ENCODE measurements around the gene CAPNS2.
"Not testable (repeated sequence)": the region's sequence is repeated elsewhere in the genome, so short reads cannot be mapped to it uniquely, and the experiment has no call there.

The CAPNS2 gene

DNA sequence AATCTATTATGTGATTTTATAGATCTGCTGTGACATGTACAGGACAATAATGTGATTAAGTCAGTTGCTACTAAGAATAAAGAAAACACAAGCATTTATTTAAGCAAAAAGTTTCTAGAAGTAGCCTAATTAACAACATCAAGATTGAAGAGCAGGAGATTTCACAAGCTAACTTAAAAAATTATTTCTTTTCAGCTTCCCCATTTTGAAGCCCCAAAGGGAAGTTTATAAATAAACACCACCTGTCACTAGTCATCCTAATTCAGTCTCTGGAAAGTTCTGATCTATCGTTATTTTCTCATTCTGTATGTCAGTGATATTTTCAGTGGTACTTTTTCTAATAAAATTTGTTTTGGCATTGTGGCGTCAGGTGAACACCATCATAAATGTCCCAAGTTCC lies 8.3 kb downstream of the CAPNS2 start:
- Histone ChIP-seq H3K27me3 (ENCODE audit: low read depth) (no peaks in the 10 kb centered on the region), H3K9me3 (no peaks in the 10 kb centered on the region), H3K36me3 (replicated peaks) (peaks cover 2% of the 10 kb centered on the region; the same call in 1 of the 2 replicates), H3K4me3 (no peak overlapping the region), H3K4me1 (no peaks in the 10 kb centered on the region)
- in situ Hi-C loops (cut with MboI; ENCODE audit: low sequenced_read_pairs), result no loop called here
- no peak for DNase-seq (ENCODE audit: low spot score in 2 of 2)

DNA sequence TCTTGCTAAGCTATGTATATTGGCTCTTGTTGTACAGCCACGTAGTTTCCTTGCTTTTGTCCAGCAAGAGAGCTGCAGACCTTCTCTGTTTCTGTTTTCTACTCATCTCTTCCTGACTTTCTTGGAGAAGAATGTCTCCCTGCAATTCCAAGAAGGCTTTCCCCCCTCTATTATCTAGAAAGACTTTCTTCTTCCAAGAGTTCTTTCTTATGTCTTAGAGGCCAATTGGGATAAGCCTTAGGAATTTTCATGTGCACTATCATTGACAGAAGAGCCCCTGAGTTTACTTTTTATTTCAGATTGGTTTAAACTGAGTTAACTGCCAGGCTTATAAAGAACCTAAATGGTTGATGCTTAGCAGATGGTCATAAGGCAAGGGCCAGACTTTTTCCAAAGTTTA lies 9.0 kb downstream of the CAPNS2 start:
- DNase-seq (ENCODE audit: low spot score in 2 of 2), result no peak
- H3K9me3 ChIP-seq, result no peaks in the 10 kb centered on the region
- H3K4me3 ChIP-seq, result no peak overlapping the region
- in situ Hi-C loops (cut with MboI; ENCODE audit: low sequenced_read_pairs), result no loop called here
- H3K36me3 ChIP-seq (replicated peaks), result peaks cover 2% of the 10 kb centered on the region; the same call in 1 of the 2 replicates
- H3K4me1 ChIP-seq, result no peaks in the 10 kb centered on the region
- no peaks in the 10 kb centered on the region for H3K27me3 ChIP-seq (ENCODE audit: low read depth)

DNA sequence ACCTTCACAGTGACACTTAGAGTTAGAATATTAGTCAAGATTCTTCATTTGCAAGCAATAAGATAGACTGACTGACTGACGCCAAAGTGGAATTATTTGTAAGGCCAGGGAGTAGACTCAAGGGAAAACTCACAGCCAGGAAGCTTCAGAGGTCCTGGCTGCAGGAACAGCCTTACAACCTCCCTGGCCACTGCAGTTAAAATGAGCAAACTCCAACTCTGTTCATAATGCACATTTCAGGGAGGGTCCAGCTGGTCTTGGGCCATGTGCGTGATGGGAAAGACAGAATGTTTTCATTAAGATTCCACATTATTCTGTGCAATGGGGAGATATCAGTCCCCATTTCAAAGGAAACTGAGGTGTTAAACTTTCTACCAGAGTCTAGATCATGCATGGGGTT lies 9.9 kb downstream of the CAPNS2 start:
- Histone ChIP-seq H3K27me3 (ENCODE audit: low read depth) (no peaks in the 10 kb centered on the region), H3K36me3 (replicated peaks) (peaks cover 2% of the 10 kb centered on the region; the same call in 1 of the 2 replicates), H3K4me1 (no peaks in the 10 kb centered on the region), H3K9me3 (no peaks in the 10 kb centered on the region), H3K4me3 (no peak overlapping the region)
- in situ Hi-C loops (cut with MboI; ENCODE audit: low sequenced_read_pairs), result no loop called here
- DNase-seq (ENCODE audit: low spot score in 2 of 2), result no peak

DNA sequence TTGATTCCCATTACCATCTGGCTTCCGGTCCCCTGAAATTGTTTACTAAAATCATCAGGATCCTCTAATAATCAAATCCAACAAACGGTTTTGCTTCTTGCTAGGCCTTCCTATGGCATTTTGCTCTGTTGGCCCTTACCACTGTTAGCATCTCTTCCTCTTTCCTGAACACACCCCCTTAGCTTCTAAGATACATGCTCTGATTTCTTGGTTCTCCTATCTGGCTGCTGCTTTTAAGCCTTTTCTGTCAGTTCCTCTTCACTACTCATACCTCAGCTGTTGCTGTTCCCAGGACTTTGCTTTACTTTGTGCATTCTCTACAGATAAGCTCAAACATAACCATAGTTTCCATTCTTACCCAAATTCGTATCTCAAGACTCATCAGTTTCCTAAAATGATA lies 11.4 kb downstream of the CAPNS2 start:
- no peaks in the 10 kb centered on the region for H3K4me1 ChIP-seq
- H3K27me3 ChIP-seq (ENCODE audit: low read depth), result no peaks in the 10 kb centered on the region
- H3K9me3 ChIP-seq, result no peaks in the 10 kb centered on the region
- no peak for DNase-seq (ENCODE audit: low spot score in 2 of 2)
- no peak overlapping the region for H3K4me3 ChIP-seq
- in situ Hi-C loops (cut with MboI; ENCODE audit: low sequenced_read_pairs), result no loop called here
- H3K36me3 ChIP-seq (replicated peaks), result peaks cover 2% of the 10 kb centered on the region; the same call in 1 of the 2 replicates

DNA sequence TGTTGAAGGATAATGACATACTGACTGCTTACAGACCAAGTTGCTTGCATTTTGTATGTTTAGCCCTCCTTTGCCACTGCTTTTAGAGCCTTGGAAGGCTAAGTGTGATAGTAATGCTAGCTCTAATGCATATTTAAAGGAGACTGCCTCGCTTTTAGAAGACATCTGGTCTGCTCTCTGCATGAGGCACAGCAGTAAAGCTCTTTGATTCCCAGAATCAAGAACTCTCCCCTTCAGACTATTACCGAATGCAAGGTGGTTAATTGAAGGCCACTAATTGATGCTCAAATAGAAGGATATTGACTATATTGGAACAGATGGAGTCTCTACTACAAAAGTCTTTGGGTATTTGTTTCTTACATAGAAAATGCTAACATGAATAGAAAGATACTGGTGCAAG lies 19.1 kb downstream of the CAPNS2 start:
- H3K36me3 ChIP-seq (replicated peaks), result no peaks in the 10 kb centered on the region
- H3K4me3 ChIP-seq, result no peak overlapping the region
- H3K4me1 ChIP-seq, result no peaks in the 10 kb centered on the region
- DNase-seq (ENCODE audit: low spot score in 2 of 2), result no peak
- in situ Hi-C loops (cut with MboI; ENCODE audit: low sequenced_read_pairs), result no loop called here
- H3K9me3 ChIP-seq, result no peaks in the 10 kb centered on the region
- no peaks in the 10 kb centered on the region for H3K27me3 ChIP-seq (ENCODE audit: low read depth)

DNA sequence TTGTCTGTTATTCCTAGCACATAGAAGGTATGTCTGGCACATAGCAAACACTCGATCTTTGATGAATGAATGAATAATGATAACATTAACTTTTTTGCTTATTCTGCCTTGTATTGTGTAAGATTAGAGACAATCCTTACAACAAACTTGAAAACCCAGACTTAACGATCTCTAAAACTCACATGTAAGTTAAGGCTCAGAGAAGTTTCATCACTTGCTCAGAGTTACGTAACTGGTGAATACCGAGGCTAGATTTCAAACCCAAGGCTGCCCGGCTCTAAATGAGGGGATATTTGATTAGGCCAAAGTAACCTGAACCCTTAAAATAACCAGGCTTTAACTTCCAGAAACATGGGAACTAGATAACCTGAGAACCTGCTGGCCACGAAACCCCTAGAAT lies 22.3 kb downstream of the CAPNS2 start:
- no peaks in the 10 kb centered on the region for H3K9me3 ChIP-seq
- in situ Hi-C loops (cut with MboI; ENCODE audit: low sequenced_read_pairs), result no loop called here
- H3K4me1 ChIP-seq, result no peaks in the 10 kb centered on the region
- no peaks in the 10 kb centered on the region for H3K36me3 ChIP-seq (replicated peaks)
- H3K27me3 ChIP-seq (ENCODE audit: low read depth), result no peaks in the 10 kb centered on the region; the same call in 1 of the 2 replicates
- H3K4me3 ChIP-seq, result no peak overlapping the region
- no peak for DNase-seq (ENCODE audit: low spot score in 2 of 2)

DNA sequence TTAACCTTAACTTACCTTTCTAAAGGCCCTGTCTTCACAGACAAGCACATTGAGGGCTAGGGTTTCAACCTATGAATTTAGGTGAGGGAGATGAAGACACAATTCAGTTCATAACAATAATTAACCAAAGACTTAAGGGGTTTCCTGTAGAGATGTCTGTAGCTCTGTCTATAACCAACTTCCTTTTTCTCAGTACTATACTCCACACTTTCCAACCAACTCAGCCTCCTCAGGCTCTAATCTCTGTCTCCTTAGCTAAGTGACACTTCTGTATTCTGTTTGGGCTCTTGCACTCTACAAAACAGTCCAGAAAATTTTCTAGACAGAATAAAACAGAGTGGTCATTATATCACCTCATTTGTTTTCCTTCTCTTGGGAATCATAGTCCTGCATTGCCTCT lies 25.8 kb downstream of the CAPNS2 start:
- no peak overlapping the region for H3K4me3 ChIP-seq
- in situ Hi-C loops (cut with MboI; ENCODE audit: low sequenced_read_pairs), result no loop called here
- no peak for DNase-seq (ENCODE audit: low spot score in 2 of 2)
- H3K4me1 ChIP-seq, result no peaks in the 10 kb centered on the region
- H3K27me3 ChIP-seq (ENCODE audit: low read depth), result no peaks in the 10 kb centered on the region; the same call in 1 of the 2 replicates
- H3K36me3 ChIP-seq (replicated peaks), result no peaks in the 10 kb centered on the region
- H3K9me3 ChIP-seq, result no peaks in the 10 kb centered on the region

DNA sequence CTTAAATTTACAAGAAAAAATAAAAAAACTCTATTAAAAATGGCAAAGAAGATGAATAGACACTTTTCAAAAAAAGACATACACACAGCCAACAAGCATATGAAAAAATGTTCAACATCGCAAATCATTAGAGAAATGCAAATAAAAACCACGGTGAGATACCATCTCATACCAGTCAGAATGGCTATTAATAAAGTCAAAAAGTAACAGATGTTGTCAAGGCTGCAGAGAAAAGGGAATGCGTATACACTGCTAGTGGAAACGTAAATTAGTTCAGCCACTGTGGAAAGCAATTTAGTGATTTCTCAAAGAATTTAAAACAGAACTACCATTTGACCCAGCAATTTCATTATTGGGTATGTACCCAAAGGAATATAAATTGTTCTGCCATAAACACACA lies 31.4 kb downstream of the CAPNS2 start:
- in situ Hi-C loops (cut with MboI; ENCODE audit: low sequenced_read_pairs), result no loop called here
- no peak overlapping the region for H3K4me3 ChIP-seq
- no peak for DNase-seq (ENCODE audit: low spot score in 2 of 2)

DNA sequence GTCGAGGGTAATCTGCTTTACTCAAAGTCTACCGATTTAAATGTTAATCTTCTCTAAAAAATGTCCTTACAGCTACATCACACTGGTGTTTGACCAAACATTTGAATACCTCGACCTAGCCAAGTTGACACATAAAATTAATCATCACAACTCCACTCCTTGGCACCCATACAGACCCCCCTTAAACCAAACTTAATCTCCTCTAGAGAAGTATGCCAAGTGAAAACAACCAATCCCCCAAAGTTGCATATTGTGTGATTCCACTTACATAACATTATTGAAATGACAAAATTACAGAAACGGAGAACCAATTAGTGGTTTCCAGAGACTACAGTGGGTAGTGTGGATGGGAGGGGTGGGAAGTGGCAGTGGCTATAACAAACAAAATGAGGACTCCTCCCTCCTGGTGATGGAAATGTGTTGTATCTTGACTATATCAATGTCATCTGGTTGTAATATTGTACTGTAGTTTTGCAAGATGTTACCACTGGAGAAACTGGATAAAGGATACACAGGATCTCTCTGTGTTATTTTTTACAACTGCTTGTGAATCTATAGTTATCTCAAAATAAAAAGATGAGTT lies 39.4 kb downstream of the CAPNS2 start:
- no peak for DNase-seq (ENCODE audit: low spot score in 2 of 2)

More for the DNA sequence above, 31.4 kb downstream of the CAPNS2 start:
- Histone ChIP-seq H3K4me1 (no peaks in the 10 kb centered on the region), H3K27me3 (ENCODE audit: low read depth) (no peaks in the 10 kb centered on the region; the same call in 1 of the 2 replicates), H3K36me3 (replicated peaks) (no peaks in the 10 kb centered on the region), H3K9me3 (no peaks in the 10 kb centered on the region)

DNA sequence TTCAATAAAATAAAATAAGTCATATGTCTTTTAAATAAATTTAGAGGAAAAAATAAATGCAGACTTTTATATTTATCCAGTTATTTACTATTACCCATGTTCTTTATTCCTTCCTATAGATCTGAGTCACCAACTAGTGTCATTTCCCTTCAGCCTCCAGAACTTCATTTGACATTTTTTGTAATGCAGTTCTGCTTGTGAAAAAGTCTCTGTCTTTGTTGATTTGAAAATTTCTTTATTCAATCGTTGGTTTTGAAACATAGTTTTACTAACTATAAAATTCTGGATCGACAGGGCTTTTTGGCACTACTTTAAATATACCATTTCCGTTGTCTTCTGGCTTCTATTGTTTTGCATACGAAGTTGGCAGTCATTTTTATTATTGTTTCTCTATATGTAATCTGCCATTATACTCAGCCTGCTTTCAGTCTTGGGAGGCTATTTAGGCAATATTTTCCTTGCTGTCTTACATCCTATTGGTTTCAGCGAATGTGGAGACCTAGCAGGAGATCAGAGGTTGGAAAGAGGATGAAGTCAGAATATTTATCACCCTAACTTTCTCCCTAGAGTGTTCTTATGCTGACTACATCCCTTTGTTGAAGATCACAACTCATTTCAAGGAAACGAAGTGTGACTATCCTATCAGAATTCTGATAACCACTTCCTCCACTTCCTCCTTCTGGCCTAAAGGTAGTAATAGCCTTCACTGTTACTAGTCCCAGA lies 47.3 kb downstream of the CAPNS2 start:
- no peak for DNase-seq (ENCODE audit: low spot score in 2 of 2)
- Histone ChIP-seq H3K4me1 (no peaks in the 10 kb centered on the region), H3K4me3 (no peak overlapping the region), H3K36me3 (replicated peaks) (no peaks in the 10 kb centered on the region), H3K9me3 (no peaks in the 10 kb centered on the region), H3K27me3 (ENCODE audit: low read depth) (no peaks in the 10 kb centered on the region)
- in situ Hi-C loops (cut with MboI; ENCODE audit: low sequenced_read_pairs), result no loop called here

More for the DNA sequence above, 39.4 kb downstream of the CAPNS2 start:
- Histone ChIP-seq H3K27me3 (ENCODE audit: low read depth) (no peaks in the 10 kb centered on the region), H3K9me3 (no peaks in the 10 kb centered on the region), H3K4me1 (no peaks in the 10 kb centered on the region), H3K4me3 (no peak overlapping the region), H3K36me3 (replicated peaks) (no peaks in the 10 kb centered on the region)
- in situ Hi-C loops (cut with MboI; ENCODE audit: low sequenced_read_pairs), result no loop called here

DNA sequence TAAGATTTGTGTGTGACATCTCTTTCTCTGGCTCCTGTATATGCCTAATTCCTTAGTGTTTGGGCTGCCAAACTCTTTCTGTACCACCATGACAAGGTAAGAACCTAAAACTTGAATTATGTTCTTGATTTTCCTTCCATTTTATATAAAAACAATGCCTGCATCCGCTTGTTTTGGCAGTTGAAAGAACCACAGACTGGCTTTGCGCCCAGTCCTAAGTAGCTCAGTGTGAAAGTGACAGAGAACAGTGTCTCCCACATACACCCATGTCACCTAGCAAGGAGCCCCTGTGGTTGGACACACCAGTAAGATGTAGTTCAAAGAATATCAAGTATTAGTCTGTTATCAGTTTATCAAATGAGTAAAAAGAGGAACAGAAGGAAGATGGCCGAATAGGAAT lies 48.6 kb downstream of the CAPNS2 start:
- in situ Hi-C loops (cut with MboI; ENCODE audit: low sequenced_read_pairs), result no loop called here
- no peak for DNase-seq (ENCODE audit: low spot score in 2 of 2)
- H3K27me3 ChIP-seq (ENCODE audit: low read depth), result no peaks in the 10 kb centered on the region
- no peaks in the 10 kb centered on the region for H3K36me3 ChIP-seq (replicated peaks)
- H3K4me3 ChIP-seq, result no peak overlapping the region
- no peaks in the 10 kb centered on the region for H3K9me3 ChIP-seq
- no peaks in the 10 kb centered on the region for H3K4me1 ChIP-seq

DNA sequence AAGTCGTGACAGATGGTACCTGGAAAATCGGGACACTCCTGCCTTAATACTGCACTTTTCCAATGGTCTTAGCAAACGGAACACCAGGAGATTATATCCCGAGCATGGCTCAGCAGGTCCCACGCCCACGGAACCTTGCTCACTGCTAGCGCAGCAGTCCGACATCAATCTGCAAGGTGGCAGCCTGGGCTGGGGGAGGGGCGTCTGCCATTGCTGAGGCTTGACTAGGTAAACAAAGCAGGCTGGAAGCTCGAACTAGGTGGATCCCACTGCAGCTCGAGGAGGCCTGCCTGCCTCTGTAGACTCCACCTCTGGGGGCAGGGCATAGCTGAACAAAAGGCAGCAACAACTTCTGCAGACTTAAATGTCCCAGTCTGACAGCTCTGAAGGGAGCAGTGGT lies 49.2 kb downstream of the CAPNS2 start:
- H3K9me3 ChIP-seq; H3K36me3 ChIP-seq (replicated peaks); H3K27me3 ChIP-seq (ENCODE audit: low read depth); H3K4me1 ChIP-seq; DNase-seq (ENCODE audit: low spot score in 2 of 2); in situ Hi-C loops (cut with MboI; ENCODE audit: low sequenced_read_pairs); H3K4me3 ChIP-seq: not testable (repeated sequence)

Measured in HAP-1 (cell line).